GM19351 (cell line): ENCODE data around the gene CMYA5.
"Not testable (repeated sequence)": the region's sequence is repeated elsewhere in the genome, so short reads cannot be mapped to it uniquely, and the experiment has no call there.

Source experiments
- ATAC-seq: cut with Tn5 transposase; IDR thresholded peaks from one replicate; pipeline ENCODE4 v1.9.1; 2021; ENCODE audit warnings: mild to moderate bottlenecking, moderate library complexity; ENCODE audit not compliant: unreplicated experiment

Gene CMYA5

GRCh38 chr5:79702606-79703380, 13.2 kb downstream of the CMYA5 start:
- ATAC-seq = no peak

DNA sequence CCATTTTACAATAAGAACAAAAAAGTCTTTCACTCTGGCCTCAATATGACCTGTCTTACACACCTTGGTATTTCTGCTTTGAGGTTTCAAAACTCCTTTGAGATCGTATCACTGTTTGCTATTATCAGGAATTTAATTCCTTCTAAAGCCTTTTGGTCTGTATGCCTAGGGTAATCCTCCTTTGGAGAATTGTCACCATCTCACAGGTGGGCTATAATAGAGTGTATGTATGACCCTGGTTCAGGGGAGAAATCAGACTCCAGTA, 13.7 kb downstream of the CMYA5 start:
- no peak for ATAC-seq

DNA sequence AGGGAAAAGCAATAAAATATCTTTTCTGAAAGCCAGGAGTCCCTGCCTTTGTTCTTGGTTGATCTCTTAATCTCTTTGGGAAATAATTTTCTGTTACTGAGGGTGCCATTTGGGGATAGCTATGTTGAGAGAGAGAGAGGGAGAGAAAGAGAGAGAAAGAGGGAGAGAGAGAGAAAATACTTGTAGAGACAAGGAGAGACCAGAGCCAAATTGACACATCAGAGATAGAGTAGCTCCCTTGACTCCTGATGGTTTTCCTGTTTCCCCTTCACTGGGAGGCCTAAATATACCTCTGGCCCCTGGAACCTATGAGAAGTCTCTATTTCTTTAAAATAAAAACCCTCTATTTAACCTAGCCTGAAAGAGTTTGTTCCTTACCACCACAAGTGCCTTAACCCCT, 14.9 kb downstream of the CMYA5 start:
- no peak for ATAC-seq

GRCh38 chr5:79705632-79706031, 16.0 kb downstream of the CMYA5 start:
- ATAC-seq = no peak

DNA sequence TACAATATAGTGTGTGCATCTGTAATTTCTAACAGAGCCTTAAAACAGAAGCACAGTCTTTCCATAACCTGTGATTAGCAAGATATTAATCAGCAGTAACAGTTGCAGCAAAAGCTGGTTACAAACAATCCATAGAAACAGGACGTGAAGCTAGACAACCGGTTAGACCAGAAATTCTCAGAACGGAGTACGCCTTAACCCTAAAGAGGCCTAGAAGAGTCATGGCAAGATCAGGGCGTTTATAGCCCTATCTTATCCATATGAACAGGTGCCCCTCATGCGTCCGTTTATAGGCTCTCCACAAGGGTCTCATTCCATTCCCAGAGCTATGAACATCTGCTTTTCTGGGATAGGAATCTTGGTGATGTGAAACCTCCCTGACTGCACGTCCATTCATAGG, 16.7 kb downstream of the CMYA5 start:
- not testable (repeated sequence) for ATAC-seq

DNA sequence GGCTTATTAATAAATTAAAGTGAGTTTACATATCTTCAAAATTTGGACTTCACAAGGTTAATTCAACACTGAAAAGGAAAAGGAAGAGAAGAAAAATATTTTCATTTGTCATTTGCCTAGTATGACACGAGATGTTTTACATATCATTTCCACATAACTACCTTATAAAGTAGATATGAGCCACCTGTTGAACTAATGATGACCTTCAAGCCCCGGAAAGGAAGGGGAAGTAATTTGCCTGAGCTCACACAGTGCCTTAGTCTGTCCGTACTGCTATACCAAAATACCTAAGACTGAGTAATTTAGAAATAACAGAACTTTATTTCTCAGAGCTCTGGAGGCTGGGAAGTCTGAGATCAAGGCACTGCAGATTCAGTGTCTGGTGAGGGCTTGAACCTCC, 17.9 kb downstream of the CMYA5 start:
- no peak for ATAC-seq

GRCh38 chr5:79712741-79713140, 23.1 kb downstream of the CMYA5 start:
- ATAC-seq = no peak

DNA sequence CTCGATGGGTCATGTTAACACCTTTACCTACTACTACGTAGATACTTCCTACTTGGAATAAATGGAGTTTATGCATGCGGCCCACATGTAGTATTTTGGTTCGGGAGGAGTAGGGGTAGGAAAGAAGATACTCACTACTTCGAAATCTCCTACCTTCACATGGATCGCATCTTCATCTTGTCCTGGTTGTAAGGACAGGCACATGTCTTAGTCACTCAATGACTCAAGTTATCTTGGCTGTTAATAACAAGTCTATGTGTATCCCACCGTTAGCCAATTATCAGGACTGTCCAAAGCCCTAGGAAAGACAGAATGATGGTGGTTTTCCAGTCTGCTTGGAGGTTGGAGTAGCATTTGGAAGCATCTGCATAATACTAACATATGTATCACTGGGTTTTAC, 24.1 kb downstream of the CMYA5 start:
- no peak for ATAC-seq

DNA sequence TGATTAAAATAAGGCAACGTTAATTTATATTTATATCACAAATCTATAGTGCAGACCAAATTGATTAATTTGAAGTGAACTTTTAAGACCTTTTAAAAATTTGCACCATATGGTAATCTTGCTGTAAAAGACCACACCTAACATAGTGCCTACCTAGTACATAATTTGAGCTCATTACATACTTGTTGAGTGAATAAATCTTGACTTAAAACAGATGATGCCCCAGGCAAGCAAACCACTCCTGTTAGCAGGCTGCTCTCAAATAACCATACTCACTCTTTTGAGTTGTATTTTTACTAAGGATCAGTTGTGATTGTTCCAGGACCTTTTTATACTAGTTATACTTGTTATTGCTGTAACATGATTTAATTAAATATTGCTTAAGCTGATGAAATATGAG, 27.2 kb downstream of the CMYA5 start:
- ATAC-seq = no peak

- no peak for ATAC-seq
Observed at GRCh38 chr5:79720096-79720495, 30.5 kb downstream of the CMYA5 start.

GRCh38 chr5:79727451-79728355, 38.1 kb downstream of the CMYA5 start:
- no peak for ATAC-seq

DNA sequence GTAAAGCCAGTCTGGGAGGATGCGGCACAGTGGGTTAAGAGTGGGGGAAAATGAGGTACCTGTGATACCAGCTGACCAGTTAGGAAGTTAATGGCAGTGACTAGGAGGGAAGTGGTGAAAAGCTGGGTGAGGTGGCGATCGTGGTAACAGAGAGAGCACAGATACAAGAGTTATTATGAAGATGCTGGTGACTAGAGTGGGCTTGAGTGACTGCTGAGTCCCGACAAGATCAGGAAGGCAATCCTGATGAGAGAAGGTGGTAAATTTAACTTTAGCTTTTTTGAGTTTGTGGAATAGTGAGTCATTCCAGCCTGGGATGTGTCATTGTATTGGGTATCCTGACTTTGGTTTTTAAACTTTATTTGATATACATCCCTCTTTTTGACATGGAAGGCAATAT, 38.8 kb downstream of the CMYA5 start:
- ATAC-seq = no peak

- no peak for ATAC-seq
Observed at GRCh38 chr5:79729679-79730078, 40.0 kb downstream of the CMYA5 start.

GRCh38 chr5:79730564-79730963, 40.9 kb downstream of the CMYA5 start:
- ATAC-seq = no peak

GRCh38 chr5:79731775-79732174, 42.1 kb downstream of the CMYA5 start:
- no peak for ATAC-seq

DNA sequence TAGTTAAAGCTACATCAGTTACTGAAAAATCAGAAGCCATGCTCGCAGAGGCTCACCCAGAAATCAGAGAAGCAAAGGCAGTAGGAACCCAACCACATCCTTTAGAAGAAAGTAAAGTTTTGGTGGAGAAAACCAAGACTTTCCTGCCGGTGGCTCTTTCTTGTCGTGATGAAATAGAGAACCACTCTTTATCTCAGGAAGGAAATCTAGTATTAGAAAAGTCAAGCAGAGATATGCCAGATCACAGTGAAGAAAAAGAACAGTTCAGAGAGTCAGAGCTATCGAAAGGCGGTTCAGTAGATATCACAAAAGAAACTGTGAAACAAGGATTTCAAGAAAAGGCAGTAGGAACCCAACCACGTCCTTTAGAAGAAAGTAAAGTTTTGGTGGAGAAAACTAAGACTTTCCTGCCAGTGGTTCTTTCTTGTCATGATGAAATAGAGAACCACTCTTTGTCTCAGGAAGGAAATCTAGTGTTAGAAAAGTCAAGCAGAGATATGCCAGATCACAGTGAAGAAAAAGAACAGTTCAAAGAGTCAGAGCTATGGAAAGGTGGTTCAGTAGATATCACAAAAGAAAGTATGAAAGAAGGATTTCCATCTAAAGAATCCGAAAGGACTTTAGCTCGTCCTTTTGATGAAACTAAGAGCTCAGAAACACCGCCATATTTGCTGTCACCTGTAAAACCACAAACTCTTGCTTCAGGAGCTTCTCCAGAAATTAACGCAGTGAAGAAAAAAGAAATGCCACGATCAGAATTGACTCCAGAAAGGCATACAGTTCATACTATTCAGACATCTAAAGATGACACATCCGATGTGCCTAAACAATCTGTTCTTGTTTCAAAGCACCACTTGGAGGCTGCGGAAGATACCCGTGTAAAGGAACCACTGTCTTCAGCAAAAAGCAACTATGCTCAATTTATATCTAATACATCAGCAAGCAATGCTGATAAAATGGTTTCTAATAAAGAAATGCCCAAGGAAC, 47.2 kb downstream of the CMYA5 start:
- ATAC-seq = no peak

DNA sequence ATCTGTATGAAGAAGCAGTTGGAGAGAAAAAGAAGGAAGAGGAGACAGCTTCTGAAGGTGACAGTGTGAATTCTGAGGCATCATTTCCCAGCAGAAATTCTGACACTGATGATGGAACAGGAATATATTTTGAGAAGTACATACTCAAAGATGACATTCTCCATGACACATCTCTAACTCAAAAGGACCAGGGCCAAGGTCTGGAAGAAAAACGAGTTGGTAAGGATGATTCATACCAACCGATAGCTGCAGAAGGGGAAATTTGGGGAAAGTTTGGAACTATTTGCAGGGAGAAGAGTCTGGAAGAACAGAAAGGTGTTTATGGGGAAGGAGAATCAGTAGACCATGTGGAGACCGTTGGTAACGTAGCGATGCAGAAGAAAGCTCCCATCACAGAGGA, 48.7 kb downstream of the CMYA5 start:
- no peak for ATAC-seq

DNA sequence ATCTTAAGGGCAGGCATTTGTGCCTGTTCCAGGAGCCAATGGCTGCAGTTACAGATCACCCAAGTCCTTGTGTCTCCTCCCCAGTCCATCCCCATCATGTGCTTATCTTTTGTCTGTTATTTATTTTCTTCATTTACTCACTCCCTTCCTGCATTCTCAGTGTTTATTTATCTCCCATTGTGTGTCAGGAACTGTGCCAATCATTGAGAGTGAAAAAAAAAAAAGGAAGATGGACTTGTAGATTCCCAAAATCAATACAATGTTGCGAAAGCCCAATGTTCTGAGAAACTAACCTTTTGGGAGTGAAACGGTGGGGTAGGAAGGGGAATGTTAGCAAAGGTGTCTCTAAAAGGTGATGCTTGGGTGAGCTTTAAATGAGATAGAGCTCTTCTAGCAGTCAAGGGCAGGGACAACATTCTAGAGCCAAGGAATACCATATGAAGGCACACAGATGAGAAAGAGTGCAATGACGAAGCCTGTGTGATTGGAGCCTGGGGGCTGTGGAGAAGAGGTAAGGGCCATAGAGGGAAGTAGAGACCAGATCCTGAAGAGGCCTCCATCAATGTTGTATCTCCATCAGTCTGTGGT, 53.0 kb downstream of the CMYA5 start:
- ATAC-seq = no peak

- no peak for ATAC-seq
Observed at GRCh38 chr5:79743846-79744605, 54.4 kb downstream of the CMYA5 start.

DNA sequence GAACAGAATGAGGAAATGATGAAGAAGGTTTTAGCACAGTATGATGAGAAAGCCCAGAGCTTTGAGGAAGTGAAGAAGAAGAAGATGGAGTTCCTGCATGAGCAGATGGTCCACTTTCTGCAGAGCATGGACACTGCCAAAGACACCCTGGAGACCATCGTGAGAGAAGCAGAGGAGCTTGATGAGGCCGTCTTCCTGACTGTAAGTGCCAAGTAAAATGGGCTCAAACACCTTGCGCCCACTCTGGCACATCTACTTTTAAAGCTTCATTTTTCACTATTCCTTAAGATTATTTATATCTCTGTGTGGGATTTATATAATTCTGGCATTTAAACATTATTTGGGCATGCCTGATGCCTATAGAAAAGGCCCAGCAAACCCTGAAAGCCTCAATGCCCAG, 55.6 kb downstream of the CMYA5 start:
- ATAC-seq = no peak
